ENCODE results near the gene NOC4L. TPM values are rescaled to one million over a fixed set of nuclear protein-coding genes. Genes with fewer than 3 reads are reported as not detected.

NOC4L gene
- total RNA-seq, 6 experiments from 2014 or later: 7.4 to 9.7 (median 8.3) TPM

DNA sequence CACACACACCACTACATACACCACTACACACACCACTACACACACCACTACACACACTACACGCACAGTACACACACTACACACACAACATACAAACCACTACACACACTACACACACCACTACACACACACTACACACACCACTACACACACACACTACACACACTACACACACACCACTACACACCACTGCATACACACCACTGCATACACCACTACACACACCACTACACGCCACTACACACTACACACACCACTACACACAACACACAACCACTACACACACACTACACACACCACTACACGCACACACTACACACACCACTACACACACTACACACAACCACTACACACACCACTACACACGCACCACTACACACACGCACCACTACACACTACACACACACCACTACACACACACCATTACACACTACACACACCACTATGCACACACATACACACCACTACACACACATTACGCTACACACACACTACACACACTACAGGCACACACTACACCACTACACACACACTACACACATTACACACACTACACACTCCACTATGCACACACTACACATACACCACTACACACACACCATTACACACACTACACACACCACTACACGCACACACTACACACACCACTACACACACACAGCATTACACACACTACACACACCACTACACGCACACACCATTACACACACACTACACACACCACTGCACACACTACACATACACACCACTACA lies 12.5 kb downstream of the NOC4L start:
- TF ChIP-seq POLR2A (IDR thresholded peaks at IDR 0.05) (no peak), CTCF (IDR thresholded peaks at IDR 0.05) (no peak)
- Histone ChIP-seq H3K4me1 (peaks cover 0 to 4% (median 0%) of the 10 kb centered on the region in 4 donors), H3K4me3 (no peak overlapping the region), H3K27me3 (no peaks in the 10 kb centered on the region), H3K27ac (no peak overlapping the region), H3K36me3 (no peaks in the 10 kb centered on the region), H3K9me3 (no peaks in the 10 kb centered on the region)
- ATAC-seq (no peak), DNase-seq (no peak)
- intact Hi-C loops (cut with DNase I): loop anchor here (10.0 kb wide), 2 partner anchors 58 to 248 kb away; no protein-coding TSS in a partner anchor
- WGBS (ENCODE audit: insufficient coverage, low coverage, low lambda C conversion rate, missing lambda C conversion rate): 78% methylated on average over 8 of the region's 8 CpGs

DNA sequence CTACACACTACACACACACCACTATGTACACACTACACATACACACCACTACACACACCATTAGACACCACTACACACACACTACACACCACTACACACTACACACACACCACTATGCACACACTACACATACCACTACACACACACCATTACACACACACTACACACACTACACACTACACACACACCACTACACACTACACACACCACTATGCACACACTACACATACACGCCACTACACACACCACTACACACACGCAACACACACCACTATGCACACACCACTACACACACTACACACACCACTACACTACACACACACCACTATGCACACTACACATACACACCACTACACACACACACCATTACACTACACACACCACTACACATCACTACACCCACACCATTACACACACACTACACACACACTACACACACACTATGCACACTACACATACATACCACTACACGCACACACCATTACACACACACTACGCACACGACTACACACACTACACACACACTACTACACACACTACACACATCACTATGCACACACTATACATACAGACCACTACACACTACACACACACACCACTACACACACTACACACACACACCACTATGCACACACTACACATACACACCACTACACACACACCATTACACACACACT lies 13.6 kb downstream of the NOC4L start:
- H3K27me3 ChIP-seq: no peaks in the 10 kb centered on the region
- H3K4me1 ChIP-seq: peaks cover 0 to 8% (median 0%) of the 10 kb centered on the region in 4 donors
- no peaks in the 10 kb centered on the region for H3K36me3 ChIP-seq
- no peak overlapping the region for H3K27ac ChIP-seq
- DNase-seq (no peak), ATAC-seq (no peak)
- TF ChIP-seq POLR2A (IDR thresholded peaks at IDR 0.05) (no peak), CTCF (IDR thresholded peaks at IDR 0.05) (no peak)
- no peak overlapping the region for H3K4me3 ChIP-seq
- H3K9me3 ChIP-seq: no peaks in the 10 kb centered on the region
- intact Hi-C loops (cut with DNase I): loop anchor here (10.0 kb wide), 2 partner anchors 57 to 247 kb away; no protein-coding TSS in a partner anchor
- WGBS (ENCODE audit: insufficient coverage, low coverage, low lambda C conversion rate, missing lambda C conversion rate): 89% methylated on average over 5 of the region's 5 CpGs

DNA sequence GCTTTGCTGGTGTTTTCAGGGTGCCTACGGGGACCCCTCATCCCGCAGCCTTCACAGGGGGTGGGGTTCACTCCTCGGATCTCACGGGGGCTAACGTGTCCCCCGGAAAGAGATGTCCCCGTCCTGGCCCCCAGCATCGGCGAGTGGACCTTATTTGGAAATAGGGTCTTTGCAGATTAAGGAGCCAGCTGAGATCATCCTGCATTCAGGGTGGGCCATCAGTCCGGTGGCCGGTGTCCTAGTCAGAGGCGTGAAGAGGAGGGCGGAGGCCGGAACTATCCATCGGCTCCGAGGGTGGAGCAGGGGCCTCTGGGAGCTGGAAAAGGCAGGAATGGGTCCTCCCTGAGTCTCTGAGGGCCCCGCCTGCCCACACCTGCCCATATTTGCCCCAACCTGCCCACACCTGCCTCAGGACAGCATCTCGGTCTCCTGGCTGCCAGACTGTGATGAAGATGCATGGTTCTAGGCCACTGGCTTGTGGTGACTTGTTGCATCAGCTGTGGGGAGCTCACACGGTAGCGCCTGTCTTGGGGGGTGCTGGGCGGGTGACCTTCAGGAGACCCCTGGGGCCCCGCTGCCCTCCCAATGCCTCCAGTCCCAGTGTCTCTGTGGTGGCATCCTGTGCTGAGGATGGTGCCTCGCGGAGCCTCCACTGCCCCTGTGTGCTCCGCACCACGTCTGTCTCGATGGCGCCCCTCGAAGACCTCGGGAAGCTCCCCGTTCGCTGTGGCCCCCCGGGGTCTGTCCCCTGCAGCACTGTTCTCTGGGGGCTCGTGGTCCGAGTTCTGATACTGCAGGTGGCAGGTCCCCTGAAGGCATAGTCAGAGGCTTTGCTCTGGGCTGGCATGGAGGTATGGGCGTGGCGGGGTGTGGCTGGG lies 14.7 kb downstream of the NOC4L start:
- intact Hi-C loops (cut with DNase I): loop anchor here (10.0 kb wide), 2 partner anchors 56 to 246 kb away; no protein-coding TSS in a partner anchor
- Histone ChIP-seq H3K36me3 (no peaks in the 10 kb centered on the region), H3K9me3 (no peaks in the 10 kb centered on the region), H3K27ac (no peak overlapping the region), H3K4me3 (no peak overlapping the region), H3K27me3 (no peaks in the 10 kb centered on the region), H3K4me1 (peaks cover 0 to 7% (median 0%) of the 10 kb centered on the region in 4 donors)
- no peak for TF ChIP-seq CTCF (IDR thresholded peaks at IDR 0.05)
- no peak for TF ChIP-seq POLR2A (IDR thresholded peaks at IDR 0.05)
- no peak for ATAC-seq
- peak in 2 of 3 donors; percentile 14 to 45 for DNase-seq
- 74% methylated on average over 3 of the region's 37 CpGs for WGBS (ENCODE audit: insufficient coverage, low coverage, low lambda C conversion rate, missing lambda C conversion rate)

DNA sequence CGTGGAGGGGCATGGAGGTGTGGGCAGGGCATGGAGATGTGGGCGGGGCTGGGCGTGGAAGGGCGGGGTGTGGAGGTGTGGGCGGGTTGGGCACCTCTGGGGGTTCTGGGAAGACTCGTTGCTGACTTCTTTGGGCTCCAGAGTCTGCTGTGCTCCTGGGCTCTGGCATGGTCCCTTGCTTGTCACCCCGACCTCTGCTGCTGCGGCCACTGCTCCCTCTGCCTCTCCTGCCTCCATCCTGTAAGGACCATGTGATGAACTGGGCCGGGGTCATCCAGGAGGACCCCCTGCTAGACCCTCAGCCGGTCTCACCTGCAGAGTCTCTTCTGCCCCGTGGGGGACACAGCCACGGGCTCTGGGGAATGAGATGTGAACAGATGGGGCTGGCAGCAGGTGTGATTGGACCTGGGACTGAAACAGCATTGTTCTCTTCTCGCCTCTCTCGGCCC lies 15.3 kb downstream of the NOC4L start:
- no peak overlapping the region for H3K4me3 ChIP-seq
- H3K27me3 ChIP-seq: no peaks in the 10 kb centered on the region
- H3K4me1 ChIP-seq: peaks cover 0 to 4% (median 0%) of the 10 kb centered on the region in 4 donors
- ATAC-seq (no peak), DNase-seq (peak in 2 of 3 donors; percentile 10 to 45)
- no peaks in the 10 kb centered on the region for H3K9me3 ChIP-seq
- intact Hi-C loops (cut with DNase I): loop anchor here (10.0 kb wide), 2 partner anchors 55 to 245 kb away; no protein-coding TSS in a partner anchor
- no peak overlapping the region for H3K27ac ChIP-seq
- TF ChIP-seq POLR2A (IDR thresholded peaks at IDR 0.05) (no peak), CTCF (IDR thresholded peaks at IDR 0.05) (no peak)
- H3K36me3 ChIP-seq: no peaks in the 10 kb centered on the region
- WGBS (ENCODE audit: insufficient coverage, low coverage, low lambda C conversion rate, missing lambda C conversion rate): 82% methylated on average over 4 of the region's 14 CpGs

All from right lobe of liver (tissue), 6 donors.